NT2/D1 (cell line): Measurements from ENCODE around the gene PPP2R1B.

Experiments
- DNase-seq: peaks from one replicate; pipeline ENCODE4 v3.0.0-alpha.2; 2011; ENCODE audit warnings: low read depth, low spot score
- H3K27me3 ChIP-seq: 2 replicates; pipeline ENCODE4 v1.6.0; 2011; ENCODE audit warnings: mild to moderate bottlenecking; ENCODE audit not compliant: insufficient read length, insufficient read depth
- H3K36me3 ChIP-seq: 2 replicates; pipeline ENCODE4 v1.6.1; 2011; ENCODE audit warnings: mild to moderate bottlenecking, low read length, mixed read lengths; ENCODE audit not compliant: insufficient read depth, insufficient read length
- H3K4me1 ChIP-seq: 2 replicates; pipeline ENCODE4 v1.5.1; 2011; ENCODE audit not compliant: insufficient read depth, insufficient read length
- H3K4me3 ChIP-seq: 2 replicates; pipeline ENCODE4 v1.5.1; 2011; ENCODE audit warnings: low read depth; ENCODE audit not compliant: insufficient read length
- H3K9ac ChIP-seq: 2 replicates; pipeline ENCODE4 v1.6.0; 2011; ENCODE audit warnings: low read depth; ENCODE audit not compliant: insufficient read length
- H3K9me3 ChIP-seq: 2 replicates; pipeline ENCODE4 v1.5.1; 2011; ENCODE audit warnings: mild to moderate bottlenecking, low read length; ENCODE audit not compliant: insufficient read depth
- SUZ12 ChIP-seq: IDR thresholded peaks from 2 replicates; pipeline ENCODE4 v1.6.1; 2011; ENCODE audit not compliant: insufficient read length, insufficient read depth; ENCODE audit errors: extremely low read depth
- YY1 ChIP-seq: IDR thresholded peaks from 2 replicates; pipeline ENCODE4 v1.6.1; 2011; ENCODE audit not compliant: insufficient read length, insufficient read depth
- ZNF274 ChIP-seq: IDR thresholded peaks from 2 replicates; pipeline ENCODE4 v1.6.1; 2011; ENCODE audit warnings: mild to moderate bottlenecking, low read depth, low read length

Gene PPP2R1B

GRCh38 chr11:111743700-111744099, 22.5 kb downstream of the PPP2R1B start:
- Histone ChIP-seq H3K36me3 (peaks cover 60% of the 10 kb centered on the region), H3K27me3 (no peaks in the 10 kb centered on the region), H3K9me3 (no peaks in the 10 kb centered on the region), H3K4me3 (no peak overlapping the region), H3K4me1 (no peaks in the 10 kb centered on the region), H3K9ac (no peak overlapping the region)
- no peak for TF ChIP-seq SUZ12
- TF ChIP-seq ZNF274: no peak
- no peak for TF ChIP-seq YY1
- no peak for DNase-seq

- Histone ChIP-seq H3K4me3 (no peak overlapping the region), H3K36me3 (peaks cover 56% of the 10 kb centered on the region), H3K9me3 (no peaks in the 10 kb centered on the region), H3K27me3 (no peaks in the 10 kb centered on the region), H3K9ac (no peak overlapping the region), H3K4me1 (peaks cover 12% of the 10 kb centered on the region)
- TF ChIP-seq YY1 (no peak), SUZ12 (no peak), ZNF274 (no peak)
- DNase-seq: no peak
These were observed 24.4 kb downstream of the PPP2R1B start for GRCh38 chr11:111741751-111742150.

GRCh38 chr11:111739299-111739698, 26.9 kb downstream of the PPP2R1B start:
- TF ChIP-seq ZNF274 (no peak), YY1 (no peak), SUZ12 (no peak)
- Histone ChIP-seq H3K27me3 (no peaks in the 10 kb centered on the region), H3K9ac (no peak overlapping the region), H3K9me3 (no peaks in the 10 kb centered on the region), H3K4me3 (no peak overlapping the region), H3K36me3 (peaks cover 45% of the 10 kb centered on the region), H3K4me1 (peaks cover 16% of the 10 kb centered on the region)
- no peak for DNase-seq

- peaks cover 23% of the 10 kb centered on the region for H3K4me1 ChIP-seq
- TF ChIP-seq ZNF274: no peak
- TF ChIP-seq SUZ12: no peak
- TF ChIP-seq YY1: no peak
- H3K27me3 ChIP-seq: no peaks in the 10 kb centered on the region
- H3K9ac ChIP-seq: peak overlapping the region; percentile 45
- H3K36me3 ChIP-seq: peaks cover 29% of the 10 kb centered on the region
- no peaks in the 10 kb centered on the region for H3K9me3 ChIP-seq
- H3K4me3 ChIP-seq: no peak overlapping the region
- no peak for DNase-seq
These were observed 28.6 kb downstream of the PPP2R1B start for GRCh38 chr11:111737444-111738210.

- peaks cover 23% of the 10 kb centered on the region for H3K4me1 ChIP-seq
- no peaks in the 10 kb centered on the region for H3K9me3 ChIP-seq
These were observed 29.4 kb downstream of the PPP2R1B start for GRCh38 chr11:111736621-111737443.

GRCh38 chr11:111736181-111736590, 30.0 kb downstream of the PPP2R1B start:
- H3K36me3 ChIP-seq: peaks cover 16% of the 10 kb centered on the region
- H3K4me3 ChIP-seq: no peak overlapping the region
- H3K27me3 ChIP-seq: no peaks in the 10 kb centered on the region
- no peaks in the 10 kb centered on the region for H3K9me3 ChIP-seq
- H3K9ac ChIP-seq: no peak overlapping the region
- peaks cover 25% of the 10 kb centered on the region for H3K4me1 ChIP-seq
- no peak for TF ChIP-seq YY1
- TF ChIP-seq SUZ12: no peak
- no peak for TF ChIP-seq ZNF274
- DNase-seq: no peak

More at GRCh38 chr11:111736621-111737443, 29.4 kb downstream of the PPP2R1B start:
- no peak for DNase-seq
- TF ChIP-seq SUZ12: no peak
- no peak for TF ChIP-seq YY1
- TF ChIP-seq ZNF274: no peak
- H3K36me3 ChIP-seq: peaks cover 22% of the 10 kb centered on the region
- peak overlapping the region; percentile 32 for H3K9ac ChIP-seq
- no peak overlapping the region for H3K4me3 ChIP-seq
- H3K27me3 ChIP-seq: no peaks in the 10 kb centered on the region
